HCT116 (cell line): ENCODE measurements around the gene TBC1D14. TPM values are rescaled to one million over a fixed set of nuclear protein-coding genes. Genes with fewer than 3 reads are reported as not detected.

Experiments
- ATAC-seq: fragments of 200-7000 bp; cut with Tn5 transposase; 2 replicates; pipeline ENCODE4 v1.9.1; 2020; ENCODE audit warnings: mild to moderate bottlenecking, moderate library complexity
- BruUV-seq: library from RNA; stranded (reverse); fragments of 400-500 nt; replicated peaks from 2 replicates; lab custom pipeline; 2021; lab: Mats Ljungman, UMichigan
- CTCF ChIA-PET: fragments of 300-600 bp; sonication (Branson Sonifier 250); formaldehyde crosslinking; loops from one replicate; lab custom pipeline; 2021; ENCODE audit warnings: antibody characterized with exemption; lab: Charles Lee
- POLR2A ChIA-PET: fragments of 300-600, 350-600 bp; sonication (Branson Sonifier 250); formaldehyde crosslinking; loops from one replicate; lab custom pipeline; 2021; ENCODE audit warnings: antibody characterized with exemption; lab: Charles Lee
- RAD21 ChIA-PET, 2 experiments: fragments of 300-600 bp; sonication (Branson Sonifier 250); formaldehyde crosslinking; loops; one replicate each; lab custom pipeline; 2023; ENCODE audit warnings: low total read pairs in 2 of 2; ENCODE audit not compliant: uncharacterized antibody in 2 of 2, unreplicated experiment in 2 of 2, low non-redundant PET in 1 of 2; lab: Charles Lee
- DNase-seq: peaks from one replicate; pipeline ENCODE4 v3.0.0-alpha.2; 2010; ENCODE audit warnings: low read depth, low spot score
- H2AFZ ChIP-seq: fragments of 200-600 bp; shearing (Covaris generic), sonication (generic); 2 replicates; pipeline ENCODE4 v1.6.1; 2017; ENCODE audit warnings: low read depth, mixed run types, mixed read lengths, antibody characterized with exemption, low read length; ENCODE audit not compliant: poor library complexity, severe bottlenecking
- H3K27ac ChIP-seq: 2 replicates; pipeline ENCODE4 v1.5.1; 2012; ENCODE audit warnings: low read depth, low read length
- H3K27me3 ChIP-seq: fragments of 200-600 bp; sonication (generic); 2 replicates; pipeline ENCODE4 v1.6.1; 2016; ENCODE audit warnings: mixed run types, low read length, mixed read lengths; ENCODE audit not compliant: insufficient read depth
- H3K36me3 ChIP-seq, 2 experiments: fragments of 200-500 bp in 1 of 2; fragments of 200-600 bp in 1 of 2; sonication (Bioruptor generic) in 1 of 2; sonication (generic) in 1 of 2; 2 replicates each; pipeline versions ENCODE4 v1.5.1 to v1.6.1; 2014 to 2016; ENCODE audit warnings: low read length in 2 of 2, inconsistent platforms in 1 of 2, mixed read lengths in 1 of 2, mixed run types in 1 of 2; ENCODE audit not compliant: insufficient read depth in 2 of 2, control insufficient read depth in 1 of 2
- H3K4me1 ChIP-seq, 2 experiments: fragments of 200-600 bp in 1 of 2; sonication (generic) in 1 of 2; 2 replicates each; pipeline versions ENCODE4 v1.5.1 to v1.6.1; 2012 to 2017; ENCODE audit warnings: low read length in 2 of 2, inconsistent platforms in 1 of 2, mild to moderate bottlenecking in 1 of 2, mixed read lengths in 1 of 2, mixed run types in 1 of 2, moderate library complexity in 1 of 2; ENCODE audit not compliant: insufficient read depth in 2 of 2, control insufficient read depth in 1 of 2
- H3K4me2 ChIP-seq: fragments of 200-600 bp; sonication (generic); 2 replicates; pipeline ENCODE4 v1.6.1; 2017; ENCODE audit warnings: mixed run types, low read length, mixed read lengths
- H3K4me3 ChIP-seq, 2 experiments: fragments of 200-600 bp in 1 of 2; sonication (generic) in 1 of 2; replicated peaks in 1 of 2; 2 replicates each; pipeline ENCODE4 v1.5.1; 2011 to 2016; ENCODE audit warnings: low read length in 2 of 2, control low read depth in 1 of 2, low read depth in 1 of 2, mild to moderate bottlenecking in 1 of 2, mixed read lengths in 1 of 2, mixed run types in 1 of 2
- H3K79me2 ChIP-seq: fragments of 200-600 bp; sonication (generic); 2 replicates; pipeline ENCODE4 v1.6.1; 2017; ENCODE audit warnings: mild to moderate bottlenecking, mixed run types, low read length, moderate library complexity, mixed read lengths; ENCODE audit not compliant: insufficient read depth
- H3K9ac ChIP-seq: fragments of 200-600 bp; sonication (generic); 2 replicates; pipeline ENCODE4 v1.6.1; 2016; ENCODE audit warnings: low read length, mixed read lengths
- H3K9me2 ChIP-seq: fragments of 200-600 bp; sonication (generic), shearing (Covaris generic); 2 replicates; pipeline ENCODE4 v1.6.1; 2017; ENCODE audit warnings: mixed run types, mild to moderate bottlenecking, moderate library complexity; ENCODE audit not compliant: insufficient read depth
- H3K9me3 ChIP-seq, 2 experiments: fragments of 200-500 bp in 1 of 2; fragments of 200-600 bp in 1 of 2; sonication (Bioruptor generic) in 1 of 2; sonication (generic) in 1 of 2; 2 replicates each; pipeline ENCODE4 v1.6.1; 2014 to 2017; ENCODE audit warnings: low read length in 2 of 2, mixed read lengths in 2 of 2, inconsistent platforms in 1 of 2, low read depth in 1 of 2, mild to moderate bottlenecking in 1 of 2, mixed run types in 1 of 2, moderate library complexity in 1 of 2; ENCODE audit not compliant: control insufficient read depth in 1 of 2, insufficient read depth in 1 of 2
- H4K20me1 ChIP-seq: fragments of 200-600 bp; sonication (generic), shearing (Covaris generic); 2 replicates; pipeline ENCODE4 v1.6.1; 2017; ENCODE audit warnings: mixed run types, mild to moderate bottlenecking, moderate library complexity; ENCODE audit not compliant: insufficient read depth
- CEBPB ChIP-seq: IDR thresholded peaks from 2 replicates; pipeline ENCODE4 v1.6.1; 2012; ENCODE audit warnings: low read depth
- FOSL1 ChIP-seq: IDR thresholded peaks from 2 replicates; pipeline ENCODE4 v1.6.1; 2012; ENCODE audit warnings: low read depth
- JUND ChIP-seq: IDR thresholded peaks from 2 replicates; pipeline ENCODE4 v1.6.1; 2012
- POLR2A ChIP-seq: IDR thresholded peaks from 2 replicates; pipeline ENCODE4 v1.7.0; 2011; ENCODE audit warnings: borderline replicate concordance; ENCODE audit not compliant: insufficient read depth, insufficient read length; ENCODE audit errors: extremely low read depth
- SRF ChIP-seq: IDR thresholded peaks from 2 replicates; pipeline ENCODE4 v1.6.1; 2012; ENCODE audit warnings: low read depth
- TCF7L2 ChIP-seq: IDR thresholded peaks from 2 replicates; pipeline ENCODE4 v1.7.0; 2011; ENCODE audit warnings: borderline replicate concordance, inconsistent platforms; ENCODE audit not compliant: insufficient read depth, insufficient read length; ENCODE audit errors: extremely low read depth
- ZFX ChIP-seq: fragments of 450-650 bp; IDR thresholded peaks from 2 replicates; pipeline ENCODE4 v1.6.1; 2017
- intact Hi-C: fragments of 100-400 bp; cut with micrococcal nuclease; formaldehyde crosslinking; loops from 2 replicates; pipeline ENCODE4 v1.10.0; 2022
- total RNA-seq: library from RNA; stranded (reverse); gene quantifications from one replicate; pipeline ENCODE4 v1.2.1, GENCODE V29; 2021; ENCODE audit not compliant: unreplicated experiment
- TF ChIP-seq, protein P1 (sequence below): IDR thresholded peaks from 2 replicates; pipeline ENCODE4 v1.6.1; 2011; ENCODE audit warnings: mild to moderate bottlenecking, low read length, moderate library complexity; ENCODE audit not compliant: insufficient replicate concordance; ENCODE audit errors: extremely low read depth
- TF ChIP-seq, protein P2 (sequence below), 3 experiments: fragments of 200-600 bp in 1 of 3; sonication (generic) in 1 of 3; IDR thresholded peaks in 2 of 3; conservative IDR thresholded peaks in 1 of 3; 2 replicates each; pipeline ENCODE4 v1.5.1; 2012 to 2017; ENCODE audit warnings: low read depth in 2 of 3, low read length in 2 of 3, antibody characterized with exemption in 1 of 3, borderline replicate concordance in 1 of 3, control low read depth in 1 of 3, mild to moderate bottlenecking in 1 of 3, mixed read lengths in 1 of 3, mixed run types in 1 of 3, moderate library complexity in 1 of 3; ENCODE audit not compliant: insufficient read depth in 1 of 3

TBC1D14 gene
- total RNA-seq, 1 experiment from 2014 or later: 62.9 TPM

DNA sequence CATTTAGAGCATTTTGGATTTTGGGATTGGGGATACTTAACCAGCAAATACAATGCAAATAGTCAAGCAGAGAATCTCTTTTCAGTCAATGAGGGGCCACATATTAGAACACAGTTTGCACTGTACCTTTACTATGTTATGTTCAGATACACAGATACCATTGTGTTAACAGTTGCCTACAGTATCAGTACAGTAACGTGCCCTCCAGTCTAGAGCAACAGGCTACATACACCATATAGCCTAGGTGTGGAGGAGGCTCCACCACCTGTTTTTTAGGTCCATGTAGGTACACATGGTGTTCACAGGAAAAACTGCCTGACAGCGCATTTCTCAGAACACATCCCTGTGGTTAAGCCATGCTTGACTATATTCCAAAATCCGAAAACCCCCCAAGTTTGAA, 149.2 kb downstream of the TBC1D14 start:
- ChIA-PET POLR2A (no interaction called here), RAD21 (no interaction called here), CTCF (no interaction called here)
- Histone ChIP-seq H3K4me1 (no peaks in the 10 kb centered on the region), H3K79me2 (peaks cover 27% of the 10 kb centered on the region), H3K9me2 (no peaks in the 10 kb centered on the region), H4K20me1 (no peaks in the 10 kb centered on the region), H3K27ac (no peak overlapping the region), H2AFZ (no peak overlapping the region), H3K27me3 (no peaks in the 10 kb centered on the region), H3K9ac (no peak overlapping the region), H3K4me3 (no peak overlapping the region), H3K9me3 (no peaks in the 10 kb centered on the region), H3K4me2 (no peak overlapping the region), H3K36me3 (peaks cover 31 to 47% of the 10 kb centered on the region in 2 experiments)
- intact Hi-C loops: no loop called here
- no peak for TF ChIP-seq TCF7L2
- no peak for TF ChIP-seq JUND
- TF ChIP-seq, protein P1, sequence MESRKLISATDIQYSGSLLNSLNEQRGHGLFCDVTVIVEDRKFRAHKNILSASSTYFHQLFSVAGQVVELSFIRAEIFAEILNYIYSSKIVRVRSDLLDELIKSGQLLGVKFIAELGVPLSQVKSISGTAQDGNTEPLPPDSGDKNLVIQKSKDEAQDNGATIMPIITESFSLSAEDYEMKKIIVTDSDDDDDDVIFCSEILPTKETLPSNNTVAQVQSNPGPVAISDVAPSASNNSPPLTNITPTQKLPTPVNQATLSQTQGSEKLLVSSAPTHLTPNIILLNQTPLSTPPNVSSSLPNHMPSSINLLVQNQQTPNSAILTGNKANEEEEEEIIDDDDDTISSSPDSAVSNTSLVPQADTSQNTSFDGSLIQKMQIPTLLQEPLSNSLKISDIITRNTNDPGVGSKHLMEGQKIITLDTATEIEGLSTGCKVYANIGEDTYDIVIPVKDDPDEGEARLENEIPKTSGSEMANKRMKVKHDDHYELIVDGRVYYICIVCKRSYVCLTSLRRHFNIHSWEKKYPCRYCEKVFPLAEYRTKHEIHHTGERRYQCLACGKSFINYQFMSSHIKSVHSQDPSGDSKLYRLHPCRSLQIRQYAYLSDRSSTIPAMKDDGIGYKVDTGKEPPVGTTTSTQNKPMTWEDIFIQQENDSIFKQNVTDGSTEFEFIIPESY: no peak
- no peak for TF ChIP-seq SRF
- TF ChIP-seq, protein P2, sequence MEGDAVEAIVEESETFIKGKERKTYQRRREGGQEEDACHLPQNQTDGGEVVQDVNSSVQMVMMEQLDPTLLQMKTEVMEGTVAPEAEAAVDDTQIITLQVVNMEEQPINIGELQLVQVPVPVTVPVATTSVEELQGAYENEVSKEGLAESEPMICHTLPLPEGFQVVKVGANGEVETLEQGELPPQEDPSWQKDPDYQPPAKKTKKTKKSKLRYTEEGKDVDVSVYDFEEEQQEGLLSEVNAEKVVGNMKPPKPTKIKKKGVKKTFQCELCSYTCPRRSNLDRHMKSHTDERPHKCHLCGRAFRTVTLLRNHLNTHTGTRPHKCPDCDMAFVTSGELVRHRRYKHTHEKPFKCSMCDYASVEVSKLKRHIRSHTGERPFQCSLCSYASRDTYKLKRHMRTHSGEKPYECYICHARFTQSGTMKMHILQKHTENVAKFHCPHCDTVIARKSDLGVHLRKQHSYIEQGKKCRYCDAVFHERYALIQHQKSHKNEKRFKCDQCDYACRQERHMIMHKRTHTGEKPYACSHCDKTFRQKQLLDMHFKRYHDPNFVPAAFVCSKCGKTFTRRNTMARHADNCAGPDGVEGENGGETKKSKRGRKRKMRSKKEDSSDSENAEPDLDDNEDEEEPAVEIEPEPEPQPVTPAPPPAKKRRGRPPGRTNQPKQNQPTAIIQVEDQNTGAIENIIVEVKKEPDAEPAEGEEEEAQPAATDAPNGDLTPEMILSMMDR (IDR thresholded peaks at IDR 0.05 in 2 of 3, conservative IDR thresholded peaks at IDR 0.05 in 1 of 3; ENCODE audit: borderline replicate concordance in 1 of 3, insufficient read depth in 1 of 3, low read depth in 2 of 3, low read length in 2 of 3): no peak
- no peak for TF ChIP-seq FOSL1
- TF ChIP-seq ZFX: no peak
- TF ChIP-seq CEBPB: no peak
- TF ChIP-seq POLR2A: no peak
- DNase-seq (no peak), ATAC-seq (no peak)
- no TSS peak for BruUV-seq
